Smooth muscle cell (in vitro differentiated cells): ENCODE measurements around the gene HDAC3. TPM values are rescaled to one million over a fixed set of nuclear protein-coding genes. Genes with fewer than 3 reads are reported as not detected.
A peak's percentile ranks its signal among the peaks of the same experiment; 100 is the strongest.

Source experiments
- DNase-seq: peaks from one replicate; lab custom pipeline; 2025; ENCODE audit not compliant: unreplicated experiment; lab: John Stamatoyannopoulos, UW
- H2AFZ ChIP-seq: fragments of 200-600 bp; sonication (generic); 2 replicates; pipeline ENCODE4 v1.6.0; 2016; ENCODE audit warnings: antibody characterized with exemption, low read depth, mild to moderate bottlenecking
- H3F3A ChIP-seq: fragments of 200-600 bp; sonication (generic); 2 replicates; pipeline ENCODE4 v1.6.0; 2017; ENCODE audit warnings: antibody characterized with exemption, low read depth
- H3K27ac ChIP-seq: fragments of 200-600 bp; sonication (generic); 2 replicates; pipeline ENCODE4 v1.5.1; 2016; ENCODE audit warnings: low read depth, mild to moderate bottlenecking
- H3K27me3 ChIP-seq: fragments of 200-600 bp; sonication (generic); 2 replicates; pipeline ENCODE4 v1.6.1; 2016; ENCODE audit warnings: low read depth, mild to moderate bottlenecking
- H3K36me3 ChIP-seq: fragments of 200-600 bp; sonication (generic); 2 replicates; pipeline ENCODE4 v1.5.1; 2016; ENCODE audit warnings: low read depth
- H3K4me1 ChIP-seq: fragments of 200-600 bp; sonication (generic); 2 replicates; pipeline ENCODE4 v1.5.1; 2016; ENCODE audit warnings: low read depth
- H3K4me2 ChIP-seq: fragments of 200-600 bp; sonication (generic); 2 replicates; pipeline ENCODE4 v1.6.0; 2016; ENCODE audit warnings: mild to moderate bottlenecking
- H3K4me3 ChIP-seq: fragments of 200-600 bp; sonication (generic); 2 replicates; pipeline ENCODE4 v1.5.1; 2016; ENCODE audit warnings: mild to moderate bottlenecking
- H3K79me2 ChIP-seq: fragments of 200-600 bp; sonication (generic); 2 replicates; pipeline ENCODE4 v1.6.0; 2016; ENCODE audit warnings: low read depth, mild to moderate bottlenecking
- H3K9ac ChIP-seq: fragments of 200-600 bp; sonication (generic); 2 replicates; pipeline ENCODE4 v1.6.0; 2016; ENCODE audit warnings: low read depth
- H3K9me3 ChIP-seq: fragments of 200-600 bp; sonication (generic); replicated peaks from 2 replicates; pipeline ENCODE4 v1.5.1; 2016; ENCODE audit warnings: low read depth
- H4K20me1 ChIP-seq: fragments of 200-600 bp; sonication (generic); 2 replicates; pipeline ENCODE4 v1.6.0; 2016; ENCODE audit warnings: low read depth
- WGBS: methylation state at CpG from one replicate; pipeline ENCODE4 v1.1.7; 2016; ENCODE audit warnings: low lambda C conversion rate; 5-methylcytosine and 5-hydroxymethylcytosine counted together
- polyA plus RNA-seq: library from polyadenylated mRNA; unstranded; fragments of >200 nt; fragmentation: Nextera tagmentation; extraction: Ambion mirVana; gene quantifications from 2 replicates; pipeline ENCODE4 v1.2.1, GENCODE V29; 2016
- total RNA-seq: library from RNA; depleted of rRNA; stranded (reverse); fragments of >200 nt; gene quantifications from 2 replicates; pipeline ENCODE4 v1.2.3, GENCODE V29; 2014
- TF ChIP-seq, protein P1 (sequence below): fragments of 200-600 bp; sonication (generic); IDR thresholded peaks from 2 replicates; pipeline ENCODE4 v1.5.1; 2017; ENCODE audit warnings: borderline replicate concordance, mild to moderate bottlenecking, antibody characterized with exemption; ENCODE audit not compliant: insufficient read depth, poor library complexity, severe bottlenecking

The HDAC3 gene
- total and polyA plus RNA-seq, 2 experiments from 2014 or later: 50.2 to 66.9 TPM

GRCh38 chr5:141609044-141609443 is 27.6 kb downstream of the HDAC3 start:
- Histone ChIP-seq H3K9ac (no peak overlapping the region), H3K79me2 (peaks cover 80% of the 10 kb centered on the region), H2AFZ (no peak overlapping the region), H3K4me2 (no peak overlapping the region), H3K4me3 (no peak overlapping the region), H3K36me3 (no peaks in the 10 kb centered on the region), H3K27me3 (no peaks in the 10 kb centered on the region), H3K27ac (no peak overlapping the region), H4K20me1 (peaks cover 29% of the 10 kb centered on the region), H3K9me3 (no peaks in the 10 kb centered on the region), H3K4me1 (peaks cover 9% of the 10 kb centered on the region), H3F3A (no peaks in the 10 kb centered on the region)
- TF ChIP-seq, protein P1, sequence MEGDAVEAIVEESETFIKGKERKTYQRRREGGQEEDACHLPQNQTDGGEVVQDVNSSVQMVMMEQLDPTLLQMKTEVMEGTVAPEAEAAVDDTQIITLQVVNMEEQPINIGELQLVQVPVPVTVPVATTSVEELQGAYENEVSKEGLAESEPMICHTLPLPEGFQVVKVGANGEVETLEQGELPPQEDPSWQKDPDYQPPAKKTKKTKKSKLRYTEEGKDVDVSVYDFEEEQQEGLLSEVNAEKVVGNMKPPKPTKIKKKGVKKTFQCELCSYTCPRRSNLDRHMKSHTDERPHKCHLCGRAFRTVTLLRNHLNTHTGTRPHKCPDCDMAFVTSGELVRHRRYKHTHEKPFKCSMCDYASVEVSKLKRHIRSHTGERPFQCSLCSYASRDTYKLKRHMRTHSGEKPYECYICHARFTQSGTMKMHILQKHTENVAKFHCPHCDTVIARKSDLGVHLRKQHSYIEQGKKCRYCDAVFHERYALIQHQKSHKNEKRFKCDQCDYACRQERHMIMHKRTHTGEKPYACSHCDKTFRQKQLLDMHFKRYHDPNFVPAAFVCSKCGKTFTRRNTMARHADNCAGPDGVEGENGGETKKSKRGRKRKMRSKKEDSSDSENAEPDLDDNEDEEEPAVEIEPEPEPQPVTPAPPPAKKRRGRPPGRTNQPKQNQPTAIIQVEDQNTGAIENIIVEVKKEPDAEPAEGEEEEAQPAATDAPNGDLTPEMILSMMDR: no peak
- DNase-seq: no peak
- 96% methylated on average over 3 of the region's 3 CpGs for whole genome bisulfite sequencing

DNA sequence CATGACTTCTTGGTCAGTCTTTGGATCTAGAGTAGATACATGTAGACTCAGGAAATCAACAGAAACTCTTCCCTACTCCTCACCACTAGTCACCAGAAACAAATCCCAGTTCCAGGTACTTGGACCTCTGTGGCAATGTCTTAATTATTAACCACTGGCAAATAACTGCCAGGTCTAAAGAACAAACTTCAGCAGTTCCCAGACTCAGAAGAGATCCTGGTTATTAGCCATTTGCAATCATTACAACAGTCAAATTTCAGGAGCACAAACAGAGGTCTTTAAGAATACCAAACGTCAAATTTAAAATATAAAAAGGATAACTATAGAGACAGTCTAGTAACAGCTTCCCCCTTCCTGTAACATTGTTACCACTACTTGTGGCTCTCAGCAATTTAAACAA is 28.1 kb downstream of the HDAC3 start:
- Histone ChIP-seq H3K27ac (no peak overlapping the region), H3K4me2 (no peak overlapping the region), H3K9me3 (no peaks in the 10 kb centered on the region), H3K4me1 (peaks cover 5% of the 10 kb centered on the region), H4K20me1 (peaks cover 29% of the 10 kb centered on the region), H3K27me3 (no peaks in the 10 kb centered on the region), H3K4me3 (no peak overlapping the region), H3K9ac (no peak overlapping the region), H3K36me3 (no peaks in the 10 kb centered on the region), H3K79me2 (peaks cover 80% of the 10 kb centered on the region), H2AFZ (no peak overlapping the region), H3F3A (no peaks in the 10 kb centered on the region)
- TF ChIP-seq, protein P1: no peak
- 97% methylated on average over 1 of the region's 1 CpG for WGBS
- DNase-seq: no peak

- no peak overlapping the region for H2AFZ ChIP-seq
- no peak overlapping the region for H3K27ac ChIP-seq
- no peaks in the 10 kb centered on the region for H3K27me3 ChIP-seq
- no peak overlapping the region for H3K9ac ChIP-seq
- H3K4me3 ChIP-seq: no peak overlapping the region
- H3K4me1 ChIP-seq: no peaks in the 10 kb centered on the region
- H3K36me3 ChIP-seq: no peaks in the 10 kb centered on the region
- H3K4me2 ChIP-seq: no peak overlapping the region
- TF ChIP-seq, protein P1: no peak
- no peaks in the 10 kb centered on the region for H3K9me3 ChIP-seq
- H3F3A ChIP-seq: no peaks in the 10 kb centered on the region
- DNase-seq: no peak
- peaks cover 80% of the 10 kb centered on the region for H3K79me2 ChIP-seq
- peaks cover 24% of the 10 kb centered on the region for H4K20me1 ChIP-seq
- WGBS: 83% methylated on average over 2 of the region's 2 CpGs
Measured at GRCh38 chr5:141608046-141608445, 28.6 kb downstream of the HDAC3 start.

GRCh38 chr5:141605523-141606277 is 30.9 kb downstream of the HDAC3 start:
- Histone ChIP-seq H3K27me3 (no peaks in the 10 kb centered on the region), H3F3A (no peaks in the 10 kb centered on the region), H3K4me3 (no peak overlapping the region), H4K20me1 (peaks cover 21% of the 10 kb centered on the region), H3K4me2 (no peak overlapping the region), H3K79me2 (peaks cover 80% of the 10 kb centered on the region), H3K36me3 (no peaks in the 10 kb centered on the region), H3K4me1 (no peaks in the 10 kb centered on the region), H2AFZ (no peak overlapping the region), H3K9me3 (no peaks in the 10 kb centered on the region), H3K27ac (peak overlapping the region; percentile 81), H3K9ac (peak overlapping the region; percentile 51)
- TF ChIP-seq, protein P1: no peak
- no peak for DNase-seq
- WGBS: 91% methylated on average over 6 of the region's 6 CpGs
